CD4-positive, alpha-beta T cell treated with Interleukin-15 for 1 hour (primary cell): ENCODE measurements around the gene TRABD.

Experiments
- DNase-seq: peaks from one replicate; pipeline ENCODE4 v3.0.0-alpha.2; 2020

Gene TRABD

GRCh38 chr22:50246242-50247175 lies 60.8 kb downstream of the TRABD start:
- DNase-seq = no peak

GRCh38 chr22:50247748-50248147 lies 62.0 kb downstream of the TRABD start:
- peak; percentile 79 for DNase-seq

GRCh38 chr22:50248196-50249081 lies 62.7 kb downstream of the TRABD start:
- no peak for DNase-seq
